ENCODE results near the gene ADPRS.

The ADPRS gene

DNA sequence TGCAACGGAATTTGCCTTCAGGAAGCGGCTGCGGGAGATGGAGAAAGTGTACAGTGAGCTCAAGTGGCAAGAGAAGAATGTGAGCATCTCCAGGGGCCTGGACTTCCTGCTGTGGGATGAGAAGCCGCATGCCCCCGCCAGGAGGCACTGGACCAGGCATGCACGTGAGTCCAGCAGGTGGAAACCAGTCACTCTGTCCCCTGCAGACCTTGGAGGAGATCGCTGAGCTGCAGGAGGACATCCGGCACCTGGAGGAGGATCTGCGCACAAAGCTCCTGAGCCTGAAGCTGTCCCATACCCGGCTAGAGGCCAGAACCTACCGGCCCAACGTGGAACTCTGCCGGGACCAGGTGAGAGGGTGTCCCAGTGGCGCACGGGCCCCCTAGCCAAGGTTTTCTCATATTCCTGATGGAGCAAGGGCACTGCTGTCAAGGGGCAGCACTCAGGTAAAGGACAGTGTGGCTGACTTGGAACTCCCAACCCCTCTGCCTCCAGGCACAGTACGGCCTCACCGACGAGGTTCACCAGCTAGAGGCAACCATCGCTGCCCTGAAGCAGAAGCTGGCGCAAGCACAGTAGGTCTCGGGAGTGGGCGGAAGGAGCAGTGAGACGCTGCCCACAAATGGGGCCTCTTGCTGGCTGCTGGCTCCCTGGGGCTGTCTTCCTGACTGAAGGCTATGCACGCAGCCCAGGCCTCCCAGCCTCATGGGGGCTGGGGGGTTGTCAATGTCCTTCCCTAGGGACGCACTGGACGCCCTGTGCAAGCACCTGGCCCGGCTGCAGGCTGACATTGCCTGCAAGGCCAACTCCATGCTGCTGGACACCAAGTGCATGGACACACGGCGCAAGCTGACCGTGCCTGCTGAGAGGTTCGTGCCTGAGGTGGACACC is 1.2 kb upstream of the ADPRS start:
- no peak for DNase-seq (ENCODE audit: low read depth, low spot score)

DNA sequence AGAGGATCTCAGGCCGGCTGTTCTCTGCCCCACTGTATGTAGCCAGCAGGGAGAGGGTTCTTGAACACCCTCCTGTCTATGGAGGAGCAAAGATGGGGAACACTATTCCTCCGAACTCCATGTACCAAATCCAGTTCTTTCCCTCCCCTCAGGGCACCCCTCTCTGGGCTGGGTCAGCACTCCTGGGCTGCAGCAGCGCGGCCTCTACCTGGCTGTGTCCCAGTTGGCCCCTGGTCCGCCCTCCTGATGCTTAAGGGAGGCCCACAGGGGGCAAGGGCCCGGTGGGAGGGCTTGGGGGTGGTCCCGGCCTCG is 471 bp upstream of the ADPRS start:
- DNase-seq (ENCODE audit: low read depth, low spot score) = no peak

DNA sequence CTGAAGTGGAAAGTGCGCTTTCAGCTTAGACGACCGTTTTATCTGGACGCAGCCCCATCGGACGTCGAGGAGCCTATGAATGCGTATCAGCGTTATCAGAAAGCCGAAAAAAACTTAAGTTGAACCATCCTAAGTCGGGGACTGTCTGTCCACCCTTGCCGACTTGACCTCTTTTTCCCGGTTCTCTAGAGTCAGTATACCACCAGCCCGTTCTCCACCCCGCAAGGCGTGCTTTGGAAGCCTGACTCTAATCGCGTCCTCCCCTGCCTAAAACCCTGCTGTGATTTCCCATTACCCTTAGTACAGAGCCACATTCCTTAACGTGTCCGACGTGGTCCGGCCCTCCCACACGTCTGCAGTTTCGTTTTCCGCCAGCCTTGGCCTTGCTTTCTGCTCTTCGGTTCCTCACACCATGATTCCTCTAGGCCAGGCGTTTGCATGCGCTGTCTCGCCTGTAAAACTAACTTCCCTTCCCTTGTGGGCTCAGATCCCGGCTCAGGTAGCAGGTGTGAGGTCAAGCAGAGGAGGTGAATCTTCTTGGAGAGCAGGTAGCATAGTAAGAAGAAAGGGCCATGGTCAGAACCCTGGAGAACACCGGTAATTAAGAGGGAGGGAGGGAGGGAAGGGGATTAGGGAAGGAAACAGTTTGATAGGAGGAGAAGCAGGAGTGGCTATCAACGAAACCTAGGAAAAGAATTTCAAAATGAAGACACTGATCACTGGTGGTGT is 865 bp downstream of the ADPRS start:
- no peak for DNase-seq (ENCODE audit: low read depth, low spot score)

DNA sequence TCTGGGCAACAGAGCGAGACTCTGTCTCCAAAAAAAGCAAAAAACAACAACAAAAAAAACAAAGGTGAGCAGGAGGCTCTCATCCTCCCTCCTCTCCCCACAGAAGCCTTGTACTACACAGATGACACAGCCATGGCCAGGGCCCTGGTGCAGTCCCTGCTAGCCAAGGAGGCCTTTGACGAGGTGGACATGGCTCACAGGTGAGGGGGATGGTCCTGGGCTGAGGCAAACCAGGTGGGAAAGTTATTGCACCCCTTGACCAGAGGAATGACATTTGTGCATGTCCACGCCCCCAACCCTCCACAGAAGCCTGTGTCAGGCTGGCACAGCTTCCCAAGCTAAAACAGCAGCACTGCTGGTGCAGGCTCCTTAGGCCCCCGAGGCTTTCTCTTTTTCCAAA is 2.4 kb downstream of the ADPRS start:
- DNase-seq (ENCODE audit: low read depth, low spot score) = no peak

DNA sequence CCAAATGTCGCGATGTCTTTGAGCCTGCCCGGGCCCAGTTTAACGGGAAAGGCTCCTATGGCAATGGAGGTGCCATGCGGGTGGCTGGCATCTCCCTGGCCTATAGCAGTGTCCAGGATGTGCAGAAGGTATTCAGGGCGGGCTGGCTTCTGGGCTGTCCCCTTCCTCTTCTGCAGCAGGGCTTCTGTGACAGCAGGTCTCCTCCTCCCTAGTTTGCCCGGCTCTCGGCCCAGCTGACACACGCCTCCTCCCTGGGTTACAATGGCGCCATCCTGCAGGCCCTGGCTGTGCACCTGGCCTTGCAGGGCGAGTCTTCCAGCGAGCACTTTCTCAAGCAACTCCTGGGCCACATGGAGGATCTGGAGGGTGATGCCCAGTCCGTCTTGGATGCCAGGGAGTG is 3.0 kb downstream of the ADPRS start:
- DNase-seq (ENCODE audit: low read depth, low spot score) = no peak

DNA sequence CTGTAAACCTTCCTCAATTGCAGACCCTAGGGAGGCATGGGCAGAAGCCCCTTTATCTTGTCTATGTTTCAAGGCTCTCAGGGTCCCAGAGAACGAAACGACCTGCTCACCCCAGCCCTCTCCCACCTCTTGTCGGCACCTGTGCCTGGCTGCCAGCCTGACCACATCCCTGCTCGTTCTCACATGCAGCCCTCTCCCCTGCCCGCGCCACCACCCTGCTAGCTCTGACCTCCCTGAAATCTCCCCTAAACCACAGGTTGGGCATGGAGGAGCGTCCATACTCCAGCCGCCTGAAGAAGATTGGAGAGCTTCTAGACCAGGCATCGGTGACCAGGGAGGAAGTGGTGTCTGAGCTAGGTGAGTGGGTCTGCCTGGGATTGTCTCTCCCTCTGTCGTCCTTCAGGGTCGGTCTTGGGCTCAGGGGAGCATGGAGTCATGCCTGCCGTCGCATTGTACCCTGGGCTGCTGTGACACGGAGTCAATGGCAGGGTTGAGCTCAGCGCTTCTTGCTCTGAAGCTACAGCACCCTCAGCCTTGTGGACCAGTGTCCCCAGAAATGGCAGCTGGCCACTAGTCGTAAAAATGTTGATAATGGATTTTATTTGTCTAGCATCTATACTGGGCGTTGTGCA is 3.6 kb downstream of the ADPRS start:
- DNase-seq (ENCODE audit: low read depth, low spot score) = no peak

DNA sequence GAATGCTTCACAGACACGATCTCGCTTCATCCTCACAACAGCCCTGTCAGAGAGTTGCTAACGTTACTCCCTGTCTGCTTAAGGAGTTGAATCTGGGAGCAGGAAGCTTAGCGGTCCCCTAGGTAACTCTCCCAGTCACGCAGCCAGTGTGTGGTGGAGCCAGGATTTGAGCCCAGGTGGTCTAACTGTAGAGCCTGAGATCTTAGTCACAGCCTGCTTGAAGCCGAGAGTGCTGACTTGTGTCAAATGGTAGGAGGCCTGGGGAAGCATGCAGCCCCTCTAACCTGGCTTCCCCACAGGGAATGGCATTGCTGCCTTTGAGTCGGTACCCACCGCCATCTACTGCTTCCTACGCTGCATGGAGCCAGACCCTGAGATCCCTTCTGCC is 4.1 kb downstream of the ADPRS start:
- no peak for DNase-seq (ENCODE audit: low read depth, low spot score)

DNA sequence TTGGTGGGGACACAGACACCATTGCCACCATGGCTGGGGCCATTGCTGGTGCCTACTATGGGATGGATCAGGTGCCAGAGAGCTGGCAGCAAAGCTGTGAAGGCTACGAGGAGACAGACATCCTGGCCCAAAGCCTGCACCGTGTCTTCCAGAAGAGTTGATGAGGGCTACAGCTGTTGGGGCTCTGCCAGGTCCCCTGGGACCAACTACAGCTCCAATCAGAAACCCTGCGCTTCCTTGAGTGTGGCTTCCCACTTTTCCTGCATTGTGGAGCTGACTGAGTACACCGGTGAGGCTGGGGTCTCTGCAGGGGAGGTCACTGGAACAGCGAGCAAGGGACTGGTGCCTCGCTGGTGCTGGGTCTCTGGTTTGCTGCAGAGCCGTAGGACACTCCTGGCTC is 4.5 kb downstream of the ADPRS start:
- no peak for DNase-seq (ENCODE audit: low read depth, low spot score)

DNA sequence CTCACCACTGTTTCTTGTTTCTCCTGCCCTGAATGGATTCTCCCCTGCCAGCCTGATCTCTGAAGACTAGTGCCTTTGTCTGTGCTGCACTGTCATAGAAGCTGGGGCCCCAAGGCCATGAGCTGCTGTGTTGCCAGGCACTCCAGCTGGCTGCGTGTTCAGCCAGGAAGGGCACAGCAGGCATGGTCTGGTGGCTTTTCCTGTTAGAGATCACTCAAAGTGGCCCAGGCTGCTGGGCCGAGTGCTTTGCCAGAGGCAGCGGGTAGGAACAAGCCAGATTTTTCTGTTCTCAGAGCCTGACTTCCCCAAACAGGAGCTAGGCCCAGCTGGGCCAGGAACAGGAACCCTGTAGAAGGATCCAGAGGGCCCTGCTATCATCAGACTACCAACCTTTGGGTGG is 5.2 kb downstream of the ADPRS start:
- no peak for DNase-seq (ENCODE audit: low read depth, low spot score)

DNA sequence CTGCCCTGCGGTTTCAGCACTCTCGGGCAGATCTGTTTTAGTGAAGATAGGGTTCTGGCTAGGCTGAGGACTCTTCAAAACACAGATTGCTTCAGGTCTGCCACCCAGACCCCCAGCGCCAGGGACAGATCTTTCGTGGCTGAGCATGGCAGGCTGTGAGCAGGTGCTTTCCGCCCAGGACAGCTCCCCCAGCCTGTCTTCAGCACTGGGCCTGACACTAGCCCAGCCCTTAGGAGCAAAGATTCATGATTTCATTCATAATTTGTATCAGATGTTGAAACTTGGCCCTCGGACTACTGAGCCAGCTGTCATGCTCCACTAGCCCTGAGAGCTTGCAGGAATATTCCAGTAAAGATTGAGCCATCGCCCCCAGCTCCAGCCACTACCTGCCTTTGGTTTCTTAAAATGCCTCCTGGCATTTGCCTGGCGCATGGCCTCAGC is 5.9 kb downstream of the ADPRS start:
- no peak for DNase-seq (ENCODE audit: low read depth, low spot score)

DNA sequence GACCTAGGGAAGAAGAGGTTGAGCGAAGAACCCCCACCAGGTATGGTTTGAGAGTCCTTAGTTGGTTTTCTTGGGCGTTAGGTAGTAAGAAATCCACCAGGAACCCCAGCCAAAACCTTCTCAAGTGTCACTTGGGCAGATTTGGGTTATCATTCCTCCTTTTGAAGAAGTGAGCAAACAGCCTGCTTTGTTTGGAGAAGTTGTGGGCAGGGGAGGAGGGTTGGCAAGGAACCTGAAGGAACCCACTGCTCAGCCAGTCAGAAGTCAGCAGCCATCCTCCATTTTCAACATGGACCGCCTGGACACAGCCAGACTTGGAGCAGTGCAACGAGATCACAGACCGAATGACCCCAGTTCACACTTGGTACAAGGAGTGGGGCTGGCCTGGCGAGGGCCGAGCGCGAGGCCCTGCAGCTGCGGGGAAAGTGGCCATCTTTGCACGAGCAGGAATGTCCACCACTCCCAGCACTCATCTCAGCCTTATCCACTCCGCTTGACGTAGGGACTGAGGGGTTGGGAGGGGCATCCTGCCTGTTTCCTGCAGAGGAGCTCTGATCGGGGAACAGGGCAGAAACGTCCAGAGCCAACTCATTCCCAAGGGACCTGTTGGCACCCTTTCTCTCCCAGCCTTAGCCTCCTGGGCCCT is 7.2 kb downstream of the ADPRS start:
- DNase-seq (ENCODE audit: low read depth, low spot score) = no peak

DNA sequence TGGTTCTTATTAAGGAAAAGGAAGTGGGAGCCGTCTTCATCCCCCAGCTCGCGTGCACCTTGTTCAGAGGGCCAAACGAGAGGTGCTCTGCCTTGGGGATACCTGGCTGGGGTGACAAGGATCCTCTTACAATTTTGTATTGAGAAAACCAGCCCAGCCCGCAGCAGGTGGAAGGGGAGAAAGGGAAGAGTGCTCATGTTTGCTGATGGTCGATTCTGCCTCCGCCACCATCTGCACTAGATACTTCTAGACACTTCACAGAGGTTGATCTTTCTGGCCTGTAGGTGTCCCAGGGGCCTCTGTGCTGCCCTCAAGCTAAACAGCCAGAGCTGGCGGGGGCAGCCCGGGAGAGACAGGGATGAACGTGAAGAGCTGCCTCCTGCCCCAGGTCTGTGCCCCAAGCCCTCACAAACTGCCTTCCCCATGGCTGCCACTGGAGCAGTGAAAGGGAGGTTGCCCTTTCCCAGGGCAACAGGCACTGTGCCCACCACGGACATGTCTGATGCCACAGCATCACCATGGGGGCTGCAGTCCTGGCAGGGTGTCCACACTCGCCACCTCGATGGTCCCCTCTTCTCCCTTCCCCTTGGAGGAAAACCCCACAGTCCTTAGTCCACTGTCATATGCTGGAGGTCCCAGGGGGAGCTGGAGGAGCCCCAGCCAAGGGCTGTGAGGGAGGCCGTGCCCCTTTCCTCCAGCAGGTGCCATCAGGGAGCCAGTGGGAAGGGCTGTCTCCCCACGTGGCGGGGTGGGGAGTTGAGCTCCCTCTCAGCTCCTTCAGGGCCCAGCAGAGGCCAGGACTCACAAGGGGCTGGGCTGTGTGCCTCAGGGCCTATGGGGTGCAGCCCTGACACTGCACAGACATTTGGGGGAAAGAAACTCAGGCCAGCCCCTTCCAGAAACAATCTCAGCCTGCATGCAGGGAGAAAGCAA is 8.1 kb downstream of the ADPRS start:
- DNase-seq (ENCODE audit: low read depth, low spot score) = no peak

DNA sequence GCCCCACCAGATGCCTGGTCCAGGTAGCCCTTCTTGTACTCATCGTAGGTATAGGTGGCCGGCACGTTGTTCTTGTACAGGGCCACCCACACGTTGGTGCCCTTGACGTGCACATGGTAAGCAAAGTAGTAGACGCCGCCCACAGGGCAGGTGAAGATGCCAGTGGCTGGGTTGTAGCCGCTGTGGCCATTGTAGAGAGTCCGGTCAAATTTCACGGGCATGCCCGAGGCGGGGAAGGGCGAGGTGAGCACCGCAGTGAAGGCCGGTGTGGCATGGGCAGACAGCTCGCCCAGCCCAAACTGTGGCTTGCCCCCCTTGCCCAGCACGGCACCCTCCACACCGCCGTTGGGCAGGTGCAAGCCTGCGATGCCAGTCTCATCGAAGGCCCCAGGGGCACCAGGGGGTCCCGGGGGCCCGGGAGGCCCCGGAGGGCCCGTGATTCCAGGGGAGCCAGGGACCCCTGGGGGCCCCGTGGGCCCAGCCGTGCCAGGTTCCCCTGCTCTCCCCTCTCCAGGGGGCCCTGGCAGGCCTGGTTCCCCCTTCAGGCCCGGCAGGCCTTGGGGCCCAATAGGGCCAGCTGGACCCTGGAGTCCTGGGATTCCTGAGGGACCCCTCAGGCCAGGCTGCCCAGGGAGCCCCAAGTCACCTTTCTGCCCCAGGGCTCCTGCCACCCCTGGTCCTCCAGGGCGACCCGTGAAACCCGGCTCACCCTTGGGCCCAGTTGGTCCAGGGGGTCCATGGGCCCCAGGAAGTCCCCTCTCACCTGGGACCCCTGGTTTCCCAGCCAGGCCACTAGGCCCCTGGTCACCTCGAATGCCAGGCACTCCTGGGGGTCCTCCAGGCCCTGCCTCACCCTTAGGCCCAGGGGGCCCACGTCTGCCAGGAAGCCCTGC is 9.2 kb downstream of the ADPRS start:
- DNase-seq (ENCODE audit: low read depth, low spot score) = no peak

DNA sequence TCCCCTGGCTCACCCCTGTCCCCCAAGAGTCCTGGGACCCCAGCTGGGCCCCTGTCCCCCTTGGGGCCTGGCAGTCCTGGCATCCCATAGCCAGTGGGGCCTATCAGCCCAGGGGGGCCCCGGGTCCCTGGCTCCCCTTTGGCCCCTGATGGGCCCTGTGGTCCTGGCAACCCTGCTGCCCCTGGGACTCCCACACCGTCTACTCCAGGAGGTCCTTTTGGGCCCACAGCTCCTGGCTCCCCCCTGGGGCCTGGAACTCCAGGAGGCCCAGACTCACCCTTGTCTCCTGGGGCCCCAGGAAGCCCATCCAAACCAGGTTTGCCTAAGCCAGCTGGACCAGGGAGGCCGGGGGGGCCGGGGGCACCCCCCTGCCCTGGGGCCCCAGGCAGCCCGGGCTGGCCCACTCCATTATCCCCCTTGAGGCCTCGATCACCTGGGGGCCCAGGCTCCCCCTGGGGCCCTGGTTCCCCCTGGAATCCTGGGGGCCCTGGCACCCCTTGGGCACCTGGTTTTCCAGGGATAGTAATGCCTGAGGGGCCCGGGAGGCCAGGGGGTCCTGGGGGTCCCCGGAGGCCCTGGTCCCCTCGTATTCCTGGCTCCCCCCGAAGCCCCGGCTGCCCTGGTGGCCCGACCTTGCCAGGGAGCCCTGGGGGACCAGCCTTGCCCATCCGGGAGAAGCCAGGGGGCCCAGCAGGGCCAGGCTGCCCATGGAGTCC is 10.1 kb downstream of the ADPRS start:
- DNase-seq (ENCODE audit: low read depth, low spot score) = no peak

DNA sequence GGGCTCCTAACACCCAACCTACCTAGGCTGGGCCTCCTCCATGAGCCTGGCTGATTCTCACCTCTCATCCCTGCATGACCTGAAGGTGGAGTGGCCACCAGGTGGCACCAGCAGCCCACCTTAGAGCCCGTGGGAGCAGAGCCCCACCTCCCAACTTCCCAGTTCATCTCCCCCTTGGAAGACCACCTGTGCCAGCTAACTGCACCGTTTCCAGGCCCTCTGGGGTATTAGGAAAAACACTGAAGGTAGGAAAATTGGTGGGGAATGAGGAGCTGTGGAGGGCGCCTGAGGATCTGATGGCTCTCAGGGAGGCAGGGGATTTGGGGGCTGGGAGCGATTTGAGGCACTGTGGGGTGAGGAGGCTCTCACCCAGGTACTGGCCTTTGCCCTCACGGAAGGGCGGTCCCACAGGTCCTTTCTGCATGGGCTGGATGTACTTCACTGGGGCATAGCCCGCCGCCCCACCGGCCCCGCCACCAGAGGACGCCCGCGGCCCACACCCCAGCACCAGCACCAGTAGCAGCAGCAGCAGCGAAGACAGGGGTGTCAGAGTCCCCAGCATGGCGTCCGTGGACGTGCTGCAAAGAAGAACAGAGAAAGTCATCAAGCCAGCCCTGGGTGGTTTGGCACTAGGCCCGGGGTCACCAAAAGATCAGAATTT is 11.1 kb downstream of the ADPRS start:
- peak; percentile 44 for DNase-seq (ENCODE audit: low read depth, low spot score)

DNA sequence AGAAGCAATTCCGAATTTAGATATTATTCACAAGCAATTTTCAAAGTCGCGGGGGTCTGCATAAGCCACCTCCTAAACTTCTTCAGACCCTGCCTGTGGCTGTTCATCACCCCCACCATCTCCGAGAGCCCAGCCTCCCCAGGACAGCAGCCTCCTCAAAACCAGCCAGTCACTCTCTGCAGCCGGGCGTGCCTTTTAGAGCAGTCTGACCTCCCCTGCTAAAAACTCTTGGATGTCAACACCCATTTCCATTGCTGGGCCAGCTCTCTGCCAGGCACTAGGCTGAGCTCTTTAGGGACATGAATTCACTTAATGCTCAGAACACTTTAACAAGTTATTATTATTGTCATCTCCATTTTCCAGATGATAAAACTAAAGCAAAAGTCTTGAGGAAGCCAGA is 11.7 kb downstream of the ADPRS start:
- no peak for DNase-seq (ENCODE audit: low read depth, low spot score)

DNA sequence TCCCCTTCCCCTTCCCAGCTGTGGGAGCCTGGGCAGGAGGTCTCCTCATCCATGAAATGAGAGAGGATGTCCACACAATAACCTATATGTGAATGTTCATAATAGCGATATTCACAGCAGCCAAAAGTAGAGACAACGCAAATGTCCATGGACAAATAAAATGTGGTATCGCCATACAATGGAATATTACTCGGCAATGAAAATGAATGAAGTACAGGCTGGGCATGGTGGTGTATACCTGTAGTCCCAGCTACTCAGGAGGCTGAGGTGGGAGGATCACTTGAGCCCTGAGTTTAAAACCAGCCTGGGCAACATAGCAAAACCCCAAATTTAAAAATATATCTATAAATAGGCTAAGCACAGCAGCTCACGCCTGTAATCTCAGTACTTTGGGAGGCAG is 12.9 kb downstream of the ADPRS start:
- no peak for DNase-seq (ENCODE audit: low read depth, low spot score)

DNA sequence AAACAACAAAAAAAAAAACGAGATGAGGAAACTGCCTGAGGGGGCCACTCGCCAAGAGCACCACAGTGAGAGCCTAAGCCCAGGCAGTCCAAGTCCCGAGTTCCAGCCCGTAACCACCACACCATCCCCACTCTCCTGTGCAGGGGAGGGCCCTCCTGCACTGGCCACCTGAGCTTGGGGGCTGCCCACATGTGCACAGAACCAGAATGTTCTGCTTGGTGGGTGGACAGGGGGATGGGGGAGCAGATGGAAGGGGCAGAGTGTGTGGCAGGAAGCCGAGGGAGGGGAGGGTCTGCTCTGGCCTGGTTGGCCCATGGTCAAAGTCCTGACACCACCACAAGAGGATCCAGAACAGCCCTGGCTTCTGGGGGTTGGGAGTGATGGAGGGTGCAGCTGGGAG is 17.6 kb downstream of the ADPRS start:
- DNase-seq (ENCODE audit: low read depth, low spot score) = no peak

DNA sequence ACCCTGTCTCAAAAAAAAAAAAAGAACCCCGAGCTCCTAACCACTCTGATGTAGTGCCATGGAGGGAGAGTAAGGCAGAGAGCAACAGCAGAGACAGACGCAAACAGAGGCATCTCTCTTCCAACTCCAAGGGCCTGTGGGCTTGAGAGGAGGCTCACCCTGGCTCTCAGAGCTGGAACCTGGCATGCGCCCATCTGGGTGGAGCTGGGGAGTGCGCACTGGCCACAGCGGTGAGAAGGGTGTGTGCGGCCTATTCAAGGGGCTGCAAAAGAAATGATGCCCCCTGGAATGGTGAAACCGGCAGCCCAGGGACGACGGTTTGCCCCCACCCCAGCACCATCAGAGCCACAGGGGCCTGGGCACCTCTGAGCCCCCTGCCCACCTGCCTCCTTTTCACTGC is 18.7 kb downstream of the ADPRS start:
- no peak for DNase-seq (ENCODE audit: low read depth, low spot score)

Data from smooth muscle cell of the brain vasculature (primary cell).